ENCODE results near the gene EPN2.
"Not testable (repeated sequence)": the region's sequence is repeated elsewhere in the genome, so short reads cannot be mapped to it uniquely, and the experiment has no call there.

DNA sequence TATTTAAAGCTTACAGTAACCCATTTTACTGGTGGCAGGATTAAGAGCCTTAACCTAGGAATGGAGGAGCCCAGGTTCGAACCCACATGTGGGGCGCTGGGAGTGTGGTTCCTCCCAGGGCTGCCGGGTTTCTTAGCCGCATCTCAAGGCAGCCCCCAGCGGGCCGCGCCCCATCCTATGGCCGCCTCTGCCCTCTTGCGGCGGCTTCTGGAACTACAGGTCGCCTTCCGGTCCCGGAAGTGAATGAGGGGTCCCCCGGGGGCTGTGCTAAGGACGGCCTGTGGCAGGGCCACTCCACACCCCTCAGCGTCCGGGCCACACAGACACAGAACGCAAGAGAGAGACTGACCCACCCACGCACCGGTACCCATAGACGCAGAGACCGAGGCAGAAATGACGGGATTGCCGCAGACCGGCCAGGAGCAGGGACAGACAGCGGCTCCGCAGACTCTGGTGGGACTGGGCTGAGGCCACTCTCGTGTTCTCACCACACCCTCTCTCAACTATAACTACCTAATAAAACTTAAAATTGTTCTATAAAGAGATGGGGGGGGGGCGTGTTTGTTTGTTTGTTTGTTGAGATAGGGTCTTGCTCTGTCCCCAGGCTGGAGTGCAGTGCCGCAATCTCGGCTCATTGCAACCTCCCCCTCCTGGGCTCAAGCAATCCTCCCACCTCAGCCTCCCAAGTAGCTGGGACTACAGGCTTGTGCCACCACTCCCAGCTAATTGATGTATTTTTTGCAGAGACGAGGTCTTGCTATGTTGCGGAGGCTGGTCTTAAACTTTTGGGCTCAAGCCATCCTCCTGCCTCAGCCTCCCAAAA is 40.6 kb upstream of the EPN2 start:
- TF ChIP-seq, protein P1, sequence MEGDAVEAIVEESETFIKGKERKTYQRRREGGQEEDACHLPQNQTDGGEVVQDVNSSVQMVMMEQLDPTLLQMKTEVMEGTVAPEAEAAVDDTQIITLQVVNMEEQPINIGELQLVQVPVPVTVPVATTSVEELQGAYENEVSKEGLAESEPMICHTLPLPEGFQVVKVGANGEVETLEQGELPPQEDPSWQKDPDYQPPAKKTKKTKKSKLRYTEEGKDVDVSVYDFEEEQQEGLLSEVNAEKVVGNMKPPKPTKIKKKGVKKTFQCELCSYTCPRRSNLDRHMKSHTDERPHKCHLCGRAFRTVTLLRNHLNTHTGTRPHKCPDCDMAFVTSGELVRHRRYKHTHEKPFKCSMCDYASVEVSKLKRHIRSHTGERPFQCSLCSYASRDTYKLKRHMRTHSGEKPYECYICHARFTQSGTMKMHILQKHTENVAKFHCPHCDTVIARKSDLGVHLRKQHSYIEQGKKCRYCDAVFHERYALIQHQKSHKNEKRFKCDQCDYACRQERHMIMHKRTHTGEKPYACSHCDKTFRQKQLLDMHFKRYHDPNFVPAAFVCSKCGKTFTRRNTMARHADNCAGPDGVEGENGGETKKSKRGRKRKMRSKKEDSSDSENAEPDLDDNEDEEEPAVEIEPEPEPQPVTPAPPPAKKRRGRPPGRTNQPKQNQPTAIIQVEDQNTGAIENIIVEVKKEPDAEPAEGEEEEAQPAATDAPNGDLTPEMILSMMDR (IDR thresholded peaks at IDR 0.05): not testable (repeated sequence)
- not testable (repeated sequence) for TF ChIP-seq POLR2AphosphoS5, POLR2A (IDR thresholded peaks at IDR 0.05)
